NCI-H774 (cell line): ENCODE results near the gene ZNF554.

Experiments
- DNase-seq: peaks from one replicate; lab custom pipeline; 2025; lab: John Stamatoyannopoulos, UW

ZNF554 gene

GRCh38 chr19:2827840-2828489 lies 8.3 kb downstream of the ZNF554 start:
- DNase-seq, result no peak

- DNase-seq, result no peak
These were observed 14.7 kb downstream of the ZNF554 start for GRCh38 chr19:2834294-2834871.

- no peak for DNase-seq
These were observed 17.8 kb downstream of the ZNF554 start for GRCh38 chr19:2837430-2837829.

- DNase-seq, result peak; percentile 95
These were observed 21.4 kb downstream of the ZNF554 start, which contains the start of gene ZNF555 for GRCh38 chr19:2840794-2841791. Gene ZNF555 (plus strand): TSS chr19:2841475. CDS start chr19:2841573, 98 bp downstream.

GRCh38 chr19:2841855-2842574 lies 22.3 kb downstream of the ZNF554 start:
- no peak for DNase-seq

GRCh38 chr19:2845107-2845506 lies 25.4 kb downstream of the ZNF554 start:
- DNase-seq, result no peak

GRCh38 chr19:2846180-2846894 lies 26.7 kb downstream of the ZNF554 start:
- DNase-seq, result no peak

GRCh38 chr19:2847507-2847906 lies 27.8 kb downstream of the ZNF554 start:
- no peak for DNase-seq

- no peak for DNase-seq
These were observed 28.9 kb downstream of the ZNF554 start for GRCh38 chr19:2848616-2849015.

- DNase-seq, result no peak
These were observed 30.7 kb downstream of the ZNF554 start for GRCh38 chr19:2850256-2850925.

GRCh38 chr19:2852598-2852997 lies 32.9 kb downstream of the ZNF554 start:
- no peak for DNase-seq

- DNase-seq, result no peak
These were observed 33.4 kb downstream of the ZNF554 start for GRCh38 chr19:2853015-2853606.

GRCh38 chr19:2854849-2855248 lies 35.2 kb downstream of the ZNF554 start:
- DNase-seq, result no peak

- DNase-seq, result no peak
These were observed 36.9 kb downstream of the ZNF554 start for GRCh38 chr19:2856457-2857050.

- no peak for DNase-seq
These were observed 39.2 kb downstream of the ZNF554 start for GRCh38 chr19:2858864-2859263.

GRCh38 chr19:2863816-2864215 lies 44.1 kb downstream of the ZNF554 start:
- DNase-seq, result no peak

- no peak for DNase-seq
These were observed 45.8 kb downstream of the ZNF554 start for GRCh38 chr19:2865334-2866100.

GRCh38 chr19:2866495-2867024 lies 46.9 kb downstream of the ZNF554 start:
- no peak for DNase-seq
